ENCODE data around the gene DHX29.
"Not testable (repeated sequence)": the region's sequence is repeated elsewhere in the genome, so short reads cannot be mapped to it uniquely, and the experiment has no call there.

Gene DHX29, protein sequence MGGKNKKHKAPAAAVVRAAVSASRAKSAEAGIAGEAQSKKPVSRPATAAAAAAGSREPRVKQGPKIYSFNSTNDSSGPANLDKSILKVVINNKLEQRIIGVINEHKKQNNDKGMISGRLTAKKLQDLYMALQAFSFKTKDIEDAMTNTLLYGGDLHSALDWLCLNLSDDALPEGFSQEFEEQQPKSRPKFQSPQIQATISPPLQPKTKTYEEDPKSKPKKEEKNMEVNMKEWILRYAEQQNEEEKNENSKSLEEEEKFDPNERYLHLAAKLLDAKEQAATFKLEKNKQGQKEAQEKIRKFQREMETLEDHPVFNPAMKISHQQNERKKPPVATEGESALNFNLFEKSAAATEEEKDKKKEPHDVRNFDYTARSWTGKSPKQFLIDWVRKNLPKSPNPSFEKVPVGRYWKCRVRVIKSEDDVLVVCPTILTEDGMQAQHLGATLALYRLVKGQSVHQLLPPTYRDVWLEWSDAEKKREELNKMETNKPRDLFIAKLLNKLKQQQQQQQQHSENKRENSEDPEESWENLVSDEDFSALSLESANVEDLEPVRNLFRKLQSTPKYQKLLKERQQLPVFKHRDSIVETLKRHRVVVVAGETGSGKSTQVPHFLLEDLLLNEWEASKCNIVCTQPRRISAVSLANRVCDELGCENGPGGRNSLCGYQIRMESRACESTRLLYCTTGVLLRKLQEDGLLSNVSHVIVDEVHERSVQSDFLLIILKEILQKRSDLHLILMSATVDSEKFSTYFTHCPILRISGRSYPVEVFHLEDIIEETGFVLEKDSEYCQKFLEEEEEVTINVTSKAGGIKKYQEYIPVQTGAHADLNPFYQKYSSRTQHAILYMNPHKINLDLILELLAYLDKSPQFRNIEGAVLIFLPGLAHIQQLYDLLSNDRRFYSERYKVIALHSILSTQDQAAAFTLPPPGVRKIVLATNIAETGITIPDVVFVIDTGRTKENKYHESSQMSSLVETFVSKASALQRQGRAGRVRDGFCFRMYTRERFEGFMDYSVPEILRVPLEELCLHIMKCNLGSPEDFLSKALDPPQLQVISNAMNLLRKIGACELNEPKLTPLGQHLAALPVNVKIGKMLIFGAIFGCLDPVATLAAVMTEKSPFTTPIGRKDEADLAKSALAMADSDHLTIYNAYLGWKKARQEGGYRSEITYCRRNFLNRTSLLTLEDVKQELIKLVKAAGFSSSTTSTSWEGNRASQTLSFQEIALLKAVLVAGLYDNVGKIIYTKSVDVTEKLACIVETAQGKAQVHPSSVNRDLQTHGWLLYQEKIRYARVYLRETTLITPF (N-terminal part only)

DNA sequence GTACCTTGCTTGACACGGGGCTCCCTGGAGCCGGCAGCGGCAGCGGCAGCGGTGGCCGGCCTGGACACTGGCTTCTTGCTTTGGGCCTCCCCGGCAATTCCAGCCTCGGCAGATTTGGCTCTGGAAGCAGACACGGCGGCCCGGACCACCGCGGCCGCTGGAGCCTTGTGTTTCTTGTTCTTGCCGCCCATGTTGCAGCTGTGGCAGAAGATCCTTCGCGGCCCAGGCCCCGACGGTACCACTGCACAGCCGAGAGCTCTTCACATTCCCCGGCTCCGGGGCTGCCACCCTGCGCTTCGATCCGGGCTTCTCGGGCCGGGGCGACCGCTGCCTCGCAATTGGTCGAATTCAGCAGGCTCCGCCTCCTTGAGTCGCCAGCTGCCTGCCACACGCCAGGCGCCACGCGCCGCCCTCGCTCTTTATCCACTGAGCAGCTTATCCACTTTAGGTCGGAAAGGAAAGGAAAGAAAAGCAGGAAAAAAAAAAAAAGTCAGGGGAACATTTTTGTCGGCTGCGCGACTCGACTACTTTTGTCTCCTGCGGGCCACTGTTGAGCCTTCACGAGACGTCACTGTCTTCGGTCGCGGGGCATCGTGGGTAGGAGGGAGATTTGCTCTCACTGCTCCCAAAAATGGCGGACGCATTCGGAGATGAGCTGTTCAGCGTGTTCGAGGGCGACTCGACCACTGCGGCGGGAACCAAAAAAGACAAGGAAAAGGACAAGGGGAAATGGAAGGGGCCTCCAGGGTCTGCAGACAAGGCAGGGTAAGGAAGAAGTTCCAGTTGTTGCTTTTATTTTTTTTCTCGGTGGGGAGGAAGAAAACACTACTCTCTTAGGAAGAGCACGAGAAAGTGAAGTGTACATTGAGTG, at the start of gene DHX29, which contains the start of gene MTREX:
DHX29 (minus strand) TSS at position 312 of the 871 bp plus-strand sequence; CDS start at position 191, 121 bp downstream.
MTREX (plus strand) TSS at position 607 of the 871 bp plus-strand sequence; CDS start at position 632, 25 bp downstream.
- peak; percentile 87 to 90 for DNase-seq

DNA sequence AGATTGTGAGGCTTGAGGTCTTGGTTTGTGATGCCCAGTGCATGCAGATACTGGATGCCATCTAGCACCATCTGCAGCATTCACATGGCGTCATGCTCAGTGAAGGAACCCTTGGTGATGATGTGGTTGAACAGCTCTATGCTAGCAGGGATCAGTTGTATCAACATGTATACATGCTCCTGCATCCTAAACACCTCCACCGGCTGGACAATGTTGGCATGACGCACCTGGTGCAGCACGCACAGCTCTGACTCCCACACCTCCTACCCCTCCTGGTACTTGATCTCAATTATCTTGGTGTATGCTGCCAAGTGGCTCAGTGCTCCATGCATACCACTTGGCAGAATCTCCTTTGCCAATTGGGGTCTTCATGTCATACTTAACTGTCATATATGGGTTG, 49.4 kb upstream of the DHX29 start:
- DNase-seq: no peak

- DNase-seq: no peak
Observed at GRCh38 chr5:55350754-55351153, 43.3 kb upstream of the DHX29 start.

GRCh38 chr5:55347786-55348185, 40.3 kb upstream of the DHX29 start:
- no peak for DNase-seq

- no peak for DNase-seq
Observed at GRCh38 chr5:55345327-55345726, 37.8 kb upstream of the DHX29 start.

DNA sequence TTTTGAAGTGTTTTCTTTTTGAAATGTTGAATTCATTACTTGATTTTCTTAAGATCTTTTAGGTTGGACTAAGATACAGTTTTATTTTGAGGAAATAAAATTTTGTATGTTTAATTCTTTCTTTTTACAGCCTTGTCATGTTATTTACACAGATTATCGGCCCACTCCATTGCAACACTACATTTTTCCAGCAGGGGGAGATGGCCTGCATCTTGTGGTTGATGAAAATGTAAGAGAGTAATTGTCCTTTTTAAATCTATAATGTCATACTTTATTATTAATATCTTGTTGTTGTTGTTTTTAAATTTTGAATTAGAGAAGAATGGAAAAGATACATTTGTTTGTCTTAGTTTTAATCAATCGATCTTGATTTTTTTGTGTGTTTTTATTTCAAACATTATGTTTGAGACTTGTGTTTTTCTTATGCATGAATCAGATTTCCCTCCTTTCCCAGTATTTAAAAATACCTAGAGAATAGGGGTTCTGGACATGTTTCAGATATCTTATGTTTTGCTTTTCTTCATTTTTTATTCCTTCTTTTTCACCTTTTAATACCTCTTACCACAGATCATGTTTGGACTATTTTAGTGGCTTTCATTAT, 37.0 kb upstream of the DHX29 start:
- DNase-seq: peak; percentile 68 to 75

GRCh38 chr5:55343609-55344008, 36.1 kb upstream of the DHX29 start:
- no peak for DNase-seq

GRCh38 chr5:55343107-55343506, 35.6 kb upstream of the DHX29 start:
- DNase-seq: no peak

DNA sequence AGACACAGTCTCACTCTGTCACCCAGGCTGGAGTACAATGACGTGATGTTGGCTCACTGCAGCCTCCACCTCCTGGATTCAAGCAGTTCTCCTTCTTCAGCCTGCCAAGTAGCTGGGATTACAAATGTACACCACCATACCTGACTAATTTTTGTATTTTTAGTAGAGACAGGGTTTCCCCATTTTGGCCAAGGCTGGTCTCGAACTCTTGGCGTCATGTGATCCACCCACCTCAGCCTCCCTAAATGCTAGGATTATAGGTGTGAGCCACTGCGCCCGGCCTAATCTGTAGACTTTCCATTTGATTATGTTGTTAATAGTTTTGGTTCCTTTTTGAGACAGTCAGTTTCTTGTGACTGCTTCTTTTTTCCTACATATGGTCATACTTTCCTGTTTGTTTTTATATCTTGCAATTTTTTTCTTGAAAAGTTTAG, 31.3 kb upstream of the DHX29 start:
- peak; percentile 75 to 82 for DNase-seq

- DNase-seq: no peak
Observed at GRCh38 chr5:55338092-55338613, 30.7 kb upstream of the DHX29 start.

DNA sequence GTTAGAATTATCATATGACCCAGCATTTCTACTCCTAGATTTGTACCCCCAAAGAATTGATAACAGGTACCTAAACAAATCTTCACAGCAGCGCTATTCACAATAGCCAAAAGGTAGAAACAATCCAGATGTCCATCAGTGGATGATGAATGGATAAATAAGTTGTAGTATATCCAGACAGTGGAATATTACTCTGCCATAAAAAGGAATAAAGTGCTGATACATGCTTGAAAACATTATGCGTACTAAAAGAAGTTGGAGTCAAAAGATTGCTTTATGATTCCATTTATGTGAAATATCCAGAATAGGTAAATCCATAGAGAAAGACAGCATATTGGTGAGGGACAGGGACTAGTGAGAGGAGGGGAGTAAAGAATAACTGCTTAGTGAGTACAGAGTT, 26.3 kb upstream of the DHX29 start:
- DNase-seq: no peak

- DNase-seq: no peak
Observed at GRCh38 chr5:55333017-55333416, 25.5 kb upstream of the DHX29 start.

GRCh38 chr5:55331321-55331720, 23.8 kb upstream of the DHX29 start:
- no peak for DNase-seq

DNA sequence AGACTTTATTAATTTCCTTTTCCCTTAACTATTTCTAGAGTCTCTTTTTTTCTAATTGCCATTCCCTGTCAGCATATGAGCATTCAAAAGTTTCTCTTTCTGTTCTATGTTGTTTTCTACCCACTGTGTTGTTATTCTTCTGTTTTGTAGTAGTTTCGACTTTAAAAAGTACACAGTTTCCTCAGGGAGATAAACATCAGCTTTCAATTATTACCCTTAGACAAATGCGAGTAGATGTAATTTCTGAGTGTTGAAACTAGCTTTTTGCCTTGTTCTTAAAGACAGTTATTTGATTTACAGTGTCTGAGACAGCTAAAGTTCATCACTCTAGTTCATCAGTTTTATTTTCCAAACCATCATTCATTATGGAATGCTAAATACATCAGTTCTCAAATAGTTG, 19.8 kb upstream of the DHX29 start:
- no peak for DNase-seq

DNA sequence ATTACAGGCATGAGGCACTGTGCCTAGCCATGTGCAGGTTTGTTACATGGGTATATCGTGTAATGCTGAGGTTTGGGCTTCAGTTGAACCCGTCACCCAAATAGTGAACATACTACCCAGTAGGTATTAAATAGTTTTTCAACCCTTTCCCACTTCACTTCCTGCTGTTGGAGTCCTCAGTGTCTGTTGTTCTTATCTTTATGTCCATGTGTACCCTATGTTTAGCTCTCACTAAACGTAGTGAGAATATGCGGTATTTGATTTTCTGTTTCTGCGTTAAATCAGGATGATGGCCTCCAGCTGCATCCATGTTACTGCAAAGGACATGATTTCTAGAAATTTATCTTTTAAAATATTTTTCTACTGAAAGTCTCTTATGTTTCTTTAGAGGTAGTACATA, 18.1 kb upstream of the DHX29 start:
- DNase-seq: no peak

DNA sequence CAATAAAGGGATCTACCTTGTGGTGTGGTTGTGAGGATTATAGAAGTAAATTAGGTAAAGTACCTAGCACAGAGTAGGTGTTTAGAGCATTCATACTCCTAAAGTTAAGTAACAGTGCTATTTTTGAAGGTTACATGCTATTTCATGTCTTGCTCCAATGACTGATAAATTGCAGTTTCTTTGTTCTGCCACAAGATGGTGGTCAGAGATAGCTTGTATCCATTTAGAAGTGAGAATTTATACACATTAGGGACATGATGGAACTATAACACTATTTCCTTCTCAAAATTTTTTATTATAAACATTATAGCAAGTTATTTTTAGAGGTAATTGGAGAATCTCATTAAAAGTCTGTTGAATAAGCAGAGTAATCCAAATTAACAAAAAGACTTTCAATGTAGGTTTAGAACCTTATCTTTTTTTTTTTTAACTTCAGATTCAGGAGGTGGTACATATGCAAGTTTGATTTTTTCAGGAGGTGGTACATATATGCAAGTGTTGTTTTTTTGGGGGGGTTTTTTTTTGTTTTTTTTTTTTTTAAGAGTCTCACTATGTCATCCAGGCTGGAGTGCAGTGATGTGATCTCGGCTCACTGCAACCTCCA, 17.4 kb upstream of the DHX29 start:
- DNase-seq: no peak

- DNase-seq: no peak
Observed at GRCh38 chr5:55324006-55324405, 16.5 kb upstream of the DHX29 start.

GRCh38 chr5:55320571-55320970, 13.1 kb upstream of the DHX29 start:
- DNase-seq: no peak

DNA sequence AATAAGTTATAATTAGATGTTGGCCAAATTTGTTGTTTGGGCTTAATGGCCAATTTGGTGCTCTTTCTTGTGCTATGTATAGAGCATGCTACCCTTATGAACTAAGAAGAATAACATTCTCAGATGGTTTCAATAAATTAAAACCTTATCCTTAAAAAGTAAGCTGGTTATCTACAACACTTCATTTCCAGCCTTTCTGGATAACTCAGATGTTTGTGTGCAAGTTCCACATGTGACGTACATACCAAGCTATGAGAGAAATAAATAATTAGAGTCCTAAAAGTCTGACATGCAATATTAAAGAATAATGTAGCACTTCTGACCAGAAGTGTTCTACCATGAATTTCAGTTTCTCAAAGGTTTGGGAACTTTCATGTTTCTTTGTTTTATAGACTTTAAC, 12.0 kb upstream of the DHX29 start:
- DNase-seq: no peak

- DNase-seq: not testable (repeated sequence)
Observed at GRCh38 chr5:55318237-55318636, 10.7 kb upstream of the DHX29 start.

DNA sequence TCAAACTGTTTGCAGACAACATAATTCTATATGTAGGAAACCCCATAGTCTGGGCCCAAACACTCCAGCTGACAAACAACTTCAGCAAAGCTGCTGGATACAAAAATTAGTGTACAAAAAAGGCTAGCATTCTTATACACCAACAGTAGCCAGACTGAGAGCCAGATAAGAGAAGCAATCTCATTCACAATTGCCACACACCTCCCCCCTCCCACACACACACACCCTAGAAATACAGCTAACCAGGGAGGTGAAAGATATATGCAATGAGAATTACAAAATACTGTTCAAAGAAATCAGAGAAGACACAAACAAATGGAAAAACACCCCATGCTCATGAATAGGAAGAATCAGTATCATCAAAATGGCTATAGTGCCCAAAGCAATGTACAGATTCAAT, 9.3 kb upstream of the DHX29 start:
- no peak for DNase-seq

All from activated CD4-positive, alpha-beta T cell treated with anti-CD3 and anti-CD28 coated beads, Interleukin-2, amount 50 U/mL, for 48 hours (primary cell).